Psoas muscle (tissue), 8 donors: Measurements from ENCODE around the gene THRB. TPM values are rescaled to one million over a fixed set of nuclear protein-coding genes. Genes with fewer than 3 reads are reported as not detected.

Source experiments
- ATAC-seq, 4 donors: fragments of 200-7000 bp; cut with Tn5 transposase; one replicate each; pipeline ENCODE4 v1.9.1; 2020; ENCODE audit warnings: moderate library complexity in 3 of 4, mild to moderate bottlenecking in 2 of 4
- DNase-seq, 2 donors: peaks; one replicate each; pipeline ENCODE4 v3.0.0-alpha.2; 2020
- H3K27ac ChIP-seq: fragments of 200-600 bp; one replicate; pipeline ENCODE4 v1.8.0; 2022
- H3K27me3 ChIP-seq, 3 donors: fragments of 200-600 bp in 1 of 3; one replicate each; pipeline versions ENCODE4 v1.6.1 to v1.8.0; 2013 to 2022; ENCODE audit warnings: low read length in 2 of 3, mild to moderate bottlenecking in 2 of 3, moderate library complexity in 1 of 3; ENCODE audit not compliant: insufficient read depth in 3 of 3
- H3K36me3 ChIP-seq, 2 donors: fragments of 200-600 bp in 1 of 2; one replicate each; pipeline versions ENCODE4 v1.6.1 to v1.8.0; 2013 to 2022; ENCODE audit warnings: low read depth in 1 of 2, mild to moderate bottlenecking in 1 of 2, moderate library complexity in 1 of 2; ENCODE audit not compliant: insufficient read depth in 1 of 2
- H3K4me1 ChIP-seq: fragments of 200-600 bp; one replicate; pipeline ENCODE4 v1.8.0; 2022
- H3K4me3 ChIP-seq: fragments of 200-600 bp; one replicate; pipeline ENCODE4 v1.8.0; 2022; ENCODE audit warnings: mild to moderate bottlenecking
- H3K9me3 ChIP-seq: fragments of 200-600 bp; one replicate; pipeline ENCODE4 v1.8.0; 2022
- CTCF ChIP-seq: fragments of 200-600 bp; IDR thresholded peaks from one replicate; pipeline ENCODE4 v1.8.0; 2022; ENCODE audit warnings: antibody characterized with exemption
- WGBS, 3 donors: extraction: QIAGEN DNeasy Blood & Tissue Kit; methylation state at CpG; one replicate each; pipeline versions ENCODE4 v1.1.6 to v1.1.7; 2013; 5-methylcytosine and 5-hydroxymethylcytosine counted together
- intact Hi-C, 2 donors: fragments of 100-400 bp; cut with DNase I; formaldehyde crosslinking; loops; one replicate each; pipeline versions ENCODE4 v1.11.0 to v1.14.2; 2022
- polyA plus RNA-seq, 3 donors: library from polyadenylated mRNA; stranded (reverse); fragments of 200-250 nt; gene quantifications; one replicate each; pipeline ENCODE4 v1.2.3, GENCODE V29; 2013
- total RNA-seq, 4 donors: library from RNA; stranded (reverse); fragmentation: NEBNext Ultra II Directional in 2 of 4; extraction: Animal tissue kit (Norgen Biotek cat#: 25700) in 2 of 4; gene quantifications; one replicate each; pipeline versions ENCODE4 v1.2.1 to v1.2.4, GENCODE V29; 2021 to 2023
- donor health status: healthy with polysubstance abuse.
- donor health status: DM: no; HTN: no; CAD: no; lungs with moderate emphysema.
- donor health status: Bipolar disorder and iron deficiency.
- donor health status: healthy.
- donor health status: DM: yes; HTN: yes; CAD: no.
- donor health status: DM: no; HTN: no; CAD: no.
- donor health status: DM: no; HTN: no; CAD: no.
- donor health status: DM: yes; HTN: yes; CAD: no.

THRB gene
- total and polyA plus RNA-seq, 7 donors: 11.5 to 38.6 (median 31.4) TPM

GRCh38 chr3:24222165-24222805 is 272.4 kb downstream of the THRB start:
- Histone ChIP-seq H3K4me3 (no peak overlapping the region), H3K9me3 (no peaks in the 10 kb centered on the region), H3K36me3 (peaks cover 0 to 4% of the 10 kb centered on the region in 2 donors), H3K4me1 (peaks cover 11% of the 10 kb centered on the region), H3K27ac (no peak overlapping the region), H3K27me3 (no peaks in the 10 kb centered on the region)
- intact Hi-C loops: no loop called here
- DNase-seq (no peak), ATAC-seq (no peak)
- 74 to 88% (median 77%) methylated on average over 4 of the region's 4 CpGs for WGBS, 3 donors
- TF ChIP-seq CTCF: no peak

- H3K4me1 ChIP-seq: peaks cover 11% of the 10 kb centered on the region
- H3K4me3 ChIP-seq: no peak overlapping the region
- H3K27ac ChIP-seq: peak overlapping the region; percentile 56
- TF ChIP-seq CTCF: no peak
- H3K27me3 ChIP-seq: no peaks in the 10 kb centered on the region
- 28 to 47% (median 30%) methylated on average over 4 of the region's 4 CpGs for WGBS, 3 donors
- H3K9me3 ChIP-seq: no peaks in the 10 kb centered on the region
- no peaks in the 10 kb centered on the region for H3K36me3 ChIP-seq
- ATAC-seq: peak; percentile 87 to 95 (median 92)
- peak; percentile 21 to 58 for DNase-seq
- intact Hi-C loops: no loop called here
Measured at GRCh38 chr3:24220859-24221657, 273.6 kb downstream of the THRB start.

- no peak for DNase-seq
Measured at GRCh38 chr3:24215502-24215901, 279.1 kb downstream of the THRB start.

GRCh38 chr3:24211381-24211780 is 283.3 kb downstream of the THRB start:
- no peaks in the 10 kb centered on the region for H3K36me3 ChIP-seq
- no peak for ATAC-seq
- peaks cover 9% of the 10 kb centered on the region for H3K4me1 ChIP-seq
- no peaks in the 10 kb centered on the region for H3K27me3 ChIP-seq
- 78 to 82% (median 81%) methylated on average over 3 of the region's 3 CpGs for WGBS, 3 donors
- intact Hi-C loops: no loop called here
- no peak overlapping the region for H3K27ac ChIP-seq
- no peak overlapping the region for H3K4me3 ChIP-seq
- no peak for TF ChIP-seq CTCF
- H3K9me3 ChIP-seq: no peaks in the 10 kb centered on the region
- DNase-seq: no peak

More at GRCh38 chr3:24215502-24215901, 279.1 kb downstream of the THRB start:
- no peak overlapping the region for H3K4me3 ChIP-seq
- H3K9me3 ChIP-seq: no peaks in the 10 kb centered on the region
- no peak overlapping the region for H3K27ac ChIP-seq
- no peak for TF ChIP-seq CTCF
- no peaks in the 10 kb centered on the region for H3K36me3 ChIP-seq
- intact Hi-C loops: no loop called here
- no peaks in the 10 kb centered on the region for H3K27me3 ChIP-seq
- H3K4me1 ChIP-seq: peaks cover 13% of the 10 kb centered on the region
- WGBS, 3 donors: 78 to 89% (median 88%) methylated on average over 2 of the region's 2 CpGs
- no peak for ATAC-seq
